ENCODE data around the gene UBE2O.

- TF ChIP-seq ZFP3 (CRISPR knock-in tag; IDR thresholded peaks at IDR 0.05): no peak
- TF ChIP-seq PATZ1 (CRISPR knock-in tag; IDR thresholded peaks at IDR 0.05; ENCODE audit: borderline replicate concordance): no peak
- TF ChIP-seq ZC3H10 (CRISPR knock-in tag; IDR thresholded peaks at IDR 0.05): no peak
- TF ChIP-seq ZNF565 (CRISPR knock-in tag; conservative IDR thresholded peaks at IDR 0.05; ENCODE audit: low read depth): no peak
- TF ChIP-seq CREB5 (CRISPR knock-in tag; IDR thresholded peaks at IDR 0.05; ENCODE audit: low read depth): no peak
- TF ChIP-seq SNAI2 (CRISPR knock-in tag; IDR thresholded peaks at IDR 0.05): no peak
- no peak for TF ChIP-seq PPARA (CRISPR knock-in tag; IDR thresholded peaks at IDR 0.05; ENCODE audit: borderline replicate concordance)
- TF ChIP-seq TSHZ2 (CRISPR knock-in tag; IDR thresholded peaks at IDR 0.05): no peak
- no peak for TF ChIP-seq ISL1 (CRISPR knock-in tag; IDR thresholded peaks at IDR 0.05)
- TF ChIP-seq RARB (CRISPR knock-in tag; IDR thresholded peaks at IDR 0.05): no peak
- TF ChIP-seq CSRNP3 (CRISPR knock-in tag; IDR thresholded peaks at IDR 0.05): no peak
Measured at GRCh38 chr17:76354747-76355310, 98.1 kb downstream of the UBE2O start.
